Uterus (tissue), 4 donors: ENCODE results near the gene PSPN. TPM values are rescaled to one million over a fixed set of nuclear protein-coding genes. Genes with fewer than 3 reads are reported as not detected.
A peak's percentile ranks its signal among the peaks of the same experiment; 100 is the strongest.

Experiments
- DNase-seq, 2 donors: peaks; one replicate each; pipeline ENCODE4 v3.0.0-alpha.2; 2019 to 2020
- H3K27ac ChIP-seq, 2 donors: fragments of 200-600 bp; sonication (generic); 1 replicate in 1 of 2; 2 replicates in 1 of 2; pipeline ENCODE4 v1.5.1; 2016 to 2018
- H3K27me3 ChIP-seq, 2 donors: fragments of 200-600 bp; sonication (generic); one replicate each; pipeline ENCODE4 v1.5.1; 2018 to 2019; ENCODE audit warnings: control low read depth in 1 of 2
- H3K36me3 ChIP-seq, 2 donors: fragments of 200-600 bp; sonication (generic); one replicate each; pipeline ENCODE4 v1.5.1; 2019; ENCODE audit warnings: control low read depth in 1 of 2
- H3K4me1 ChIP-seq, 2 donors: fragments of 200-600 bp; sonication (generic); one replicate each; pipeline ENCODE4 v1.5.1; 2018 to 2019; ENCODE audit warnings: control low read depth in 1 of 2
- H3K4me3 ChIP-seq, 2 donors: fragments of 200-600 bp; sonication (generic); 1 replicate in 1 of 2; 2 replicates in 1 of 2; pipeline ENCODE4 v1.5.1; 2018 to 2019; ENCODE audit warnings: mild to moderate bottlenecking in 1 of 2
- H3K9me3 ChIP-seq, 2 donors: fragments of 200-600 bp; sonication (generic); one replicate each; pipeline ENCODE4 v1.5.1; 2019; ENCODE audit warnings: control low read depth in 1 of 2
- POLR2A ChIP-seq, 2 donors: fragments of 450-650 bp; IDR thresholded peaks; one replicate each; pipeline ENCODE4 v1.6.1; 2016; ENCODE audit warnings: antibody characterized with exemption in 2 of 2, mild to moderate bottlenecking in 1 of 2, moderate library complexity in 1 of 2
- intact Hi-C: fragments of 100-400 bp; cut with DNase I; formaldehyde crosslinking; loops from one replicate; pipeline ENCODE4 v1.15.1; 2023; ENCODE audit warnings: low total_unique reads
- total RNA-seq, 4 donors: library from RNA; depleted of rRNA in 3 of 4; stranded (reverse); fragments of >200 nt in 3 of 4; gene quantifications; one replicate each; pipeline versions ENCODE4 v1.1.0 to v1.2.4, GENCODE V29; 2014 to 2023
- TF ChIP-seq, protein P1 (sequence below), 4 experiments: fragments of 200-600 bp in 2 of 4; fragments of 450-650 bp in 2 of 4; sonication (generic) in 2 of 4; IDR thresholded peaks; one replicate each; pipeline ENCODE4 v1.5.1; 2016 to 2019; ENCODE audit warnings: antibody characterized with exemption in 4 of 4, mild to moderate bottlenecking in 2 of 4, moderate library complexity in 1 of 4
- donor health status: DM: yes; HTN: yes; CAD: no.

Gene PSPN
- total RNA-seq, 4 donors from 2014 or later, result 0.26 to 2.2 (median 1.8) TPM; not detected in 1

DNA sequence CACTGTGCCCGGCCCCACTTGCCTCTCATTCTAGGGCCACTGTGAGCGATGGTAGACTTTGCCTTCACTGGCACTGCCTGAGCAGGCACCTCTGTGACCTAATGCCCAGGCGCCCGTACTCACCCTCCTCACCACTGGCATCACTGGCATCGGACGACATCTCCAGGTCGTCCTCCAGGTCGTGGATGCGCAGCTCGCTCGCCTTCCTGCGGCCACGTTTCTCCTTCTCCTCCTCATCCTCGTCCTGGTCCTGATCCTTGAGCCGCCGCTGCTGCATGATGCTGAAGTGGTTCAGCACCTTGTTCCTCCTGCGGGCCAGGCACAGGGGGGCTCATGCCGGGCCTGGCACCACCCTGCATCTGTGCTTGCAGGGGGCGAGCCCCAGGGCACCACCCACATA, 7.5 kb upstream of the PSPN start:
- TF ChIP-seq POLR2A (IDR thresholded peaks at IDR 0.05), result no peak
- no peak for DNase-seq
- Histone ChIP-seq H3K27me3 (no peaks in the 10 kb centered on the region), H3K4me3 (no peak overlapping the region), H3K4me1 (no peaks in the 10 kb centered on the region), H3K27ac (no peak overlapping the region), H3K9me3 (no peaks in the 10 kb centered on the region), H3K36me3 (no peaks in the 10 kb centered on the region)
- intact Hi-C loops, result no loop called here

DNA sequence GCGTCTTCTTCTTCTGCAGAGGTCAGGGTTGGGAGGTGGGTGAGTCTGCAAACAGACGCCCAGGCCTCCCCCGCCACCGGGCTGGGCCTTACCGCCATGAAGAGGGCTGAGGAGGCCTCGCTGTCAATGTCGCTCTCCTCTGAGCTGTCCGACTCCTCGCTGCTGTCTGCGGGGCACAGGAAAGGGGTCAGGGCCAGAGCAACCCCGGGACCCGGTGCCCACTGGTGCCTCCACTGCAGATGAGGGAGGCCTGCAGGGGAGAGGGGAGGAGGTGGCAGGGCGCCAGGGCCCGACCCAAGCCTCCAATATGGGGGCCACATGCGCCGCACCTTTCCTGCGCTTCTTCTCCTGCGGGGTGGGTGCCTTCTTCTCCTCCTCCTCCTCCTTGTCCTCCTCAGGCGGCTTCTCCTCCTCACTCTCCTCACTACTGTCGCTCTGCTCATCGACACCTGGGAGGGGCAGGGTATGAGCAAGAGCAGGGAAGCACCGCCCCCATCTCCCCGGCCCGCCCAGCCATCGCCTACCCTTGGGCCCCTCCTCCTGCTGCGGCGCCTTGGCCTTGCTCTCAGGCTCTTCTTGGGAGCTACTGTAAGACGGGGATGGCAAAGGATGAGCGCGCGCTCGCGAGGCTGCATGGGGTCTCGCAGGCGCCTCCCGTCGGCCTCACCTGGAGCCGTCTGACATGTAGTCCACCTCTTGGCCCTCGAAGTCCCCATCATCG, 5.5 kb upstream of the PSPN start:
- intact Hi-C loops, result no loop called here
- Histone ChIP-seq H3K36me3 (no peaks in the 10 kb centered on the region), H3K4me3 (no peak overlapping the region), H3K9me3 (no peaks in the 10 kb centered on the region), H3K27me3 (no peaks in the 10 kb centered on the region), H3K27ac (no peak overlapping the region), H3K4me1 (no peaks in the 10 kb centered on the region)
- TF ChIP-seq POLR2A (IDR thresholded peaks at IDR 0.05), result no peak
- TF ChIP-seq, protein P1, sequence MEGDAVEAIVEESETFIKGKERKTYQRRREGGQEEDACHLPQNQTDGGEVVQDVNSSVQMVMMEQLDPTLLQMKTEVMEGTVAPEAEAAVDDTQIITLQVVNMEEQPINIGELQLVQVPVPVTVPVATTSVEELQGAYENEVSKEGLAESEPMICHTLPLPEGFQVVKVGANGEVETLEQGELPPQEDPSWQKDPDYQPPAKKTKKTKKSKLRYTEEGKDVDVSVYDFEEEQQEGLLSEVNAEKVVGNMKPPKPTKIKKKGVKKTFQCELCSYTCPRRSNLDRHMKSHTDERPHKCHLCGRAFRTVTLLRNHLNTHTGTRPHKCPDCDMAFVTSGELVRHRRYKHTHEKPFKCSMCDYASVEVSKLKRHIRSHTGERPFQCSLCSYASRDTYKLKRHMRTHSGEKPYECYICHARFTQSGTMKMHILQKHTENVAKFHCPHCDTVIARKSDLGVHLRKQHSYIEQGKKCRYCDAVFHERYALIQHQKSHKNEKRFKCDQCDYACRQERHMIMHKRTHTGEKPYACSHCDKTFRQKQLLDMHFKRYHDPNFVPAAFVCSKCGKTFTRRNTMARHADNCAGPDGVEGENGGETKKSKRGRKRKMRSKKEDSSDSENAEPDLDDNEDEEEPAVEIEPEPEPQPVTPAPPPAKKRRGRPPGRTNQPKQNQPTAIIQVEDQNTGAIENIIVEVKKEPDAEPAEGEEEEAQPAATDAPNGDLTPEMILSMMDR (IDR thresholded peaks at IDR 0.05), result no peak
- DNase-seq, result no peak

DNA sequence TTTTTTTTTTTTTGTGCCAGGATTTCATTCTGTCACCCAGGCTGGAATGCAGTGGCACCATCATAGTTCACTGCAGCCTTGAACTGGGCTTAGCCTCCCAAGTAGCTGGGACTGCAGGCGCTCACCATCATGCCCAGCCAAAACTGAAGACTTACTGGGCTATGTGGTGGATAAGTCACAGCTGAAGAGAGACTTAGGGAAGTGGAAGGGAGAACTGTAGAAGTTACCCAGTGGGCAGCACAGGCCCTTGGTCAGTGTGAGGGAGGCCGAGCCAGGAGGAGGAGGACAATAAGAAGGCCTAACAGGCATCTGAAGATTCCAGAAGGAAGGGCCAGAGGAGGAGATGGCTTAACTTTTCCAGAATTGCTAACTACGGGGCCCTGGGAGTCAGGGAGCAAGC, 4.0 kb upstream of the PSPN start:
- intact Hi-C loops, result no loop called here
- H3K36me3 ChIP-seq, result no peaks in the 10 kb centered on the region

DNA sequence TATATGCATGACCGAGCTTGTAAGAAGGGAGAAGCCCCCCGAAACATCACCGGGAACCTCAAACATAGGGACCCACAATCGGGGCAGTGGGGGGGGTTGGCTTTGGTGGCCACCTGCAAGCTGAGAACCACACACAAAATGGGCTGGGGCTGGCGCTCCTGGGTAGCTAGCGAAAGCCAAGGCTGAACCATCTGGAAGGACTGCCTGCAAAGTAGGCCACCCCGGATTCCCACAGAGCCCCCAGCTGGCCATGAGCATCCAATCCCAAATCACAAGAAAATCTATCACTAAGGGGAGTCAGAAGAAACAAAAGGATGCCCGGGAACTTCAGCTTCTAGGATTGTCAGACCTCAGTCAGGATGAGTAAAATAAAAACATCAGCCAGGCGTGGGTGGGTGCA, 2.8 kb upstream of the PSPN start:
- H3K4me3 ChIP-seq, result no peak overlapping the region
- H3K27me3 ChIP-seq, result no peaks in the 10 kb centered on the region
- intact Hi-C loops, result no loop called here
- no peaks in the 10 kb centered on the region for H3K36me3 ChIP-seq
- TF ChIP-seq, protein P1 (IDR thresholded peaks at IDR 0.05), result no peak
- no peak for TF ChIP-seq POLR2A (IDR thresholded peaks at IDR 0.05)
- H3K4me1 ChIP-seq, result peaks cover 0 to 9% of the 10 kb centered on the region in 2 donors
- H3K9me3 ChIP-seq, result no peaks in the 10 kb centered on the region
- DNase-seq, result no peak
- H3K27ac ChIP-seq, result peak overlapping the region in 1 of 2 donors; percentile 22

More for the DNA sequence above, 4.0 kb upstream of the PSPN start:
- H3K9me3 ChIP-seq, result no peaks in the 10 kb centered on the region
- DNase-seq, result no peak
- H3K4me3 ChIP-seq, result no peak overlapping the region
- no peaks in the 10 kb centered on the region for H3K27me3 ChIP-seq
- TF ChIP-seq, protein P1 (IDR thresholded peaks at IDR 0.05), result no peak
- no peak for TF ChIP-seq POLR2A (IDR thresholded peaks at IDR 0.05)
- H3K27ac ChIP-seq, result no peak overlapping the region
- no peaks in the 10 kb centered on the region for H3K4me1 ChIP-seq

DNA sequence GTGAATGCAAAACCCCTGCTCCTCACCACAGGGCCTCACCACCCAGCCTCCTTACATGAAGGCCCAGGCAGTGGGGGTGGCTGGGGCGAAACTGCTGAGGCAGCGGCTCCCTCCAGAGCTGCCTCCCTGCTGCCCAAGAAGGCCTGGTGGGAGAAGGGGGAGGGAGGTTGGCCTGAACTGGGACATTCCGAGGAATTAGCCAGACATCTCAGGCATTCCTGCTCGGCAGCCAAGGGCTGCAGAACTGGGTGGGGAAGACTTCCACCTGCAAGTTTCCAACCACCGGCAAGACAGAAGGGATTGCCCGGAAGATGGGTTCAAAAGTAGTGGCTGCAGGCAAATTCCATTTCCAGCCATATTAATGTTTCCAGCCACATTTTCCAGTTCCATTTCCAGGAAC, 2.3 kb upstream of the PSPN start:
- Histone ChIP-seq H3K9me3 (no peaks in the 10 kb centered on the region), H3K36me3 (no peaks in the 10 kb centered on the region), H3K4me3 (no peak overlapping the region), H3K27ac (peak overlapping the region; percentile 6 to 22), H3K27me3 (no peaks in the 10 kb centered on the region), H3K4me1 (peaks cover 0 to 9% of the 10 kb centered on the region in 2 donors)
- TF ChIP-seq, protein P1 (IDR thresholded peaks at IDR 0.05), result no peak
- intact Hi-C loops, result no loop called here
- peak; percentile 59 to 61 for DNase-seq
